Smooth muscle cell (in vitro differentiated cells): ENCODE data around the gene MS4A14. TPM values are rescaled to one million over a fixed set of nuclear protein-coding genes. Genes with fewer than 3 reads are reported as not detected.
A peak's percentile ranks its signal among the peaks of the same experiment; 100 is the strongest.
"Not testable (repeated sequence)": the region's sequence is repeated elsewhere in the genome, so short reads cannot be mapped to it uniquely, and the experiment has no call there.

Experiments used
- DNase-seq: peaks from one replicate; lab custom pipeline; 2025; ENCODE audit not compliant: unreplicated experiment; lab: John Stamatoyannopoulos, UW
- H2AFZ ChIP-seq: fragments of 200-600 bp; sonication (generic); 2 replicates; pipeline ENCODE4 v1.6.0; 2016; ENCODE audit warnings: antibody characterized with exemption, low read depth, mild to moderate bottlenecking
- H3F3A ChIP-seq: fragments of 200-600 bp; sonication (generic); 2 replicates; pipeline ENCODE4 v1.6.0; 2017; ENCODE audit warnings: antibody characterized with exemption, low read depth
- H3K27ac ChIP-seq: fragments of 200-600 bp; sonication (generic); 2 replicates; pipeline ENCODE4 v1.5.1; 2016; ENCODE audit warnings: low read depth, mild to moderate bottlenecking
- H3K27me3 ChIP-seq: fragments of 200-600 bp; sonication (generic); 2 replicates; pipeline ENCODE4 v1.6.1; 2016; ENCODE audit warnings: low read depth, mild to moderate bottlenecking
- H3K36me3 ChIP-seq: fragments of 200-600 bp; sonication (generic); 2 replicates; pipeline ENCODE4 v1.5.1; 2016; ENCODE audit warnings: low read depth
- H3K4me1 ChIP-seq: fragments of 200-600 bp; sonication (generic); 2 replicates; pipeline ENCODE4 v1.5.1; 2016; ENCODE audit warnings: low read depth
- H3K4me2 ChIP-seq: fragments of 200-600 bp; sonication (generic); 2 replicates; pipeline ENCODE4 v1.6.0; 2016; ENCODE audit warnings: mild to moderate bottlenecking
- H3K4me3 ChIP-seq: fragments of 200-600 bp; sonication (generic); 2 replicates; pipeline ENCODE4 v1.5.1; 2016; ENCODE audit warnings: mild to moderate bottlenecking
- H3K79me2 ChIP-seq: fragments of 200-600 bp; sonication (generic); 2 replicates; pipeline ENCODE4 v1.6.0; 2016; ENCODE audit warnings: low read depth, mild to moderate bottlenecking
- H3K9ac ChIP-seq: fragments of 200-600 bp; sonication (generic); 2 replicates; pipeline ENCODE4 v1.6.0; 2016; ENCODE audit warnings: low read depth
- H3K9me3 ChIP-seq: fragments of 200-600 bp; sonication (generic); replicated peaks from 2 replicates; pipeline ENCODE4 v1.5.1; 2016; ENCODE audit warnings: low read depth
- H4K20me1 ChIP-seq: fragments of 200-600 bp; sonication (generic); 2 replicates; pipeline ENCODE4 v1.6.0; 2016; ENCODE audit warnings: low read depth
- CTCF ChIP-seq: fragments of 200-600 bp; sonication (generic); IDR thresholded peaks from 2 replicates; pipeline ENCODE4 v1.5.1; 2017; ENCODE audit warnings: borderline replicate concordance, mild to moderate bottlenecking, antibody characterized with exemption; ENCODE audit not compliant: insufficient read depth, poor library complexity, severe bottlenecking
- WGBS: methylation state at CpG from one replicate; pipeline ENCODE4 v1.1.7; 2016; ENCODE audit warnings: low lambda C conversion rate; 5-methylcytosine and 5-hydroxymethylcytosine counted together
- polyA plus RNA-seq: library from polyadenylated mRNA; unstranded; fragments of >200 nt; fragmentation: Nextera tagmentation; extraction: Ambion mirVana; gene quantifications from 2 replicates; pipeline ENCODE4 v1.2.1, GENCODE V29; 2016
- total RNA-seq: library from RNA; depleted of rRNA; stranded (reverse); fragments of >200 nt; gene quantifications from 2 replicates; pipeline ENCODE4 v1.2.3, GENCODE V29; 2014

The MS4A14 gene
- total and polyA plus RNA-seq, 2 experiments from 2014 or later, result not detected

- no peaks in the 10 kb centered on the region for H3K79me2 ChIP-seq
- WGBS, result 60% methylated on average over 2 of the region's 2 CpGs
- H2AFZ ChIP-seq, result no peak overlapping the region
Measured at GRCh38 chr11:60357771-60358170, 38.5 kb upstream of the MS4A14 start.

GRCh38 chr11:60360621-60361020, 35.6 kb upstream of the MS4A14 start:
- Histone ChIP-seq H2AFZ (no peak overlapping the region), H3K79me2 (no peaks in the 10 kb centered on the region), H3K4me2 (no peak overlapping the region), H3K4me3 (no peak overlapping the region), H3K9ac (no peak overlapping the region), H3K27ac (no peak overlapping the region), H4K20me1 (no peaks in the 10 kb centered on the region), H3K36me3 (no peaks in the 10 kb centered on the region), H3K4me1 (no peaks in the 10 kb centered on the region), H3K27me3 (no peaks in the 10 kb centered on the region), H3K9me3 (no peaks in the 10 kb centered on the region), H3F3A (no peaks in the 10 kb centered on the region)
- 60% methylated on average over 4 of the region's 4 CpGs for whole genome bisulfite sequencing
- no peak for TF ChIP-seq CTCF
- no peak for DNase-seq

More at GRCh38 chr11:60357771-60358170, 38.5 kb upstream of the MS4A14 start:
- no peak overlapping the region for H3K9ac ChIP-seq
- no peak for TF ChIP-seq CTCF
- H3K4me1 ChIP-seq, result no peaks in the 10 kb centered on the region
- H3K27ac ChIP-seq, result no peak overlapping the region
- H3K9me3 ChIP-seq, result no peaks in the 10 kb centered on the region
- H3K4me3 ChIP-seq, result no peak overlapping the region
- H4K20me1 ChIP-seq, result no peaks in the 10 kb centered on the region
- no peaks in the 10 kb centered on the region for H3F3A ChIP-seq
- H3K27me3 ChIP-seq, result no peaks in the 10 kb centered on the region
- no peak overlapping the region for H3K4me2 ChIP-seq
- H3K36me3 ChIP-seq, result no peaks in the 10 kb centered on the region
- no peak for DNase-seq

- no peak for TF ChIP-seq CTCF
- Histone ChIP-seq H3K36me3 (no peaks in the 10 kb centered on the region), H3K4me2 (no peak overlapping the region), H4K20me1 (no peaks in the 10 kb centered on the region), H3F3A (no peaks in the 10 kb centered on the region), H3K4me1 (no peaks in the 10 kb centered on the region), H3K79me2 (no peaks in the 10 kb centered on the region), H3K9me3 (no peaks in the 10 kb centered on the region), H2AFZ (no peak overlapping the region), H3K9ac (no peak overlapping the region), H3K4me3 (no peak overlapping the region), H3K27me3 (no peaks in the 10 kb centered on the region), H3K27ac (no peak overlapping the region)
- no peak for DNase-seq
- WGBS, result 60% methylated on average over 1 of the region's 1 CpG
Measured at GRCh38 chr11:60362241-60362640, 34.0 kb upstream of the MS4A14 start.

GRCh38 chr11:60363542-60364470, 32.5 kb upstream of the MS4A14 start:
- no peaks in the 10 kb centered on the region for H3K27me3 ChIP-seq
- no peaks in the 10 kb centered on the region for H3K79me2 ChIP-seq
- H2AFZ ChIP-seq, result peak overlapping the region; percentile 20
- no peaks in the 10 kb centered on the region for H3K36me3 ChIP-seq
- H3K9ac ChIP-seq, result no peak overlapping the region
- no peaks in the 10 kb centered on the region for H3F3A ChIP-seq
- no peak overlapping the region for H3K4me3 ChIP-seq
- H3K9me3 ChIP-seq, result no peaks in the 10 kb centered on the region
- no peak overlapping the region for H3K4me2 ChIP-seq
- H3K4me1 ChIP-seq, result no peaks in the 10 kb centered on the region
- peak; percentile 7 for DNase-seq
- peak; percentile 59 for TF ChIP-seq CTCF
- H3K27ac ChIP-seq, result no peak overlapping the region
- WGBS, result 39% methylated on average over 7 of the region's 7 CpGs
- H4K20me1 ChIP-seq, result no peaks in the 10 kb centered on the region

GRCh38 chr11:60366262-60366904, 29.9 kb upstream of the MS4A14 start:
- not testable (repeated sequence) for H4K20me1 ChIP-seq, H3K9ac ChIP-seq, H3K4me1 ChIP-seq, H3K27ac ChIP-seq, H3K27me3 ChIP-seq, H3F3A ChIP-seq, H3K36me3 ChIP-seq, H3K9me3 ChIP-seq, H3K79me2 ChIP-seq, H2AFZ ChIP-seq, H3K4me2 ChIP-seq, DNase-seq, H3K4me3 ChIP-seq
- WGBS, result 85% methylated on average over 15 of the region's 15 CpGs
